GM11168 (cell line): ENCODE measurements around the gene KLHL22.
"Not testable (repeated sequence)": the region's sequence is repeated elsewhere in the genome, so short reads cannot be mapped to it uniquely, and the experiment has no call there.

ENCODE experiments used
- in situ Hi-C: fragments of 300-500 bp; cut with MboI; formaldehyde crosslinking; loops from one replicate; pipeline ENCODE4 v1.12.0; 2022; ENCODE audit warnings: low sequenced_read_pairs; ENCODE audit not compliant: unreplicated experiment

Gene KLHL22, protein sequence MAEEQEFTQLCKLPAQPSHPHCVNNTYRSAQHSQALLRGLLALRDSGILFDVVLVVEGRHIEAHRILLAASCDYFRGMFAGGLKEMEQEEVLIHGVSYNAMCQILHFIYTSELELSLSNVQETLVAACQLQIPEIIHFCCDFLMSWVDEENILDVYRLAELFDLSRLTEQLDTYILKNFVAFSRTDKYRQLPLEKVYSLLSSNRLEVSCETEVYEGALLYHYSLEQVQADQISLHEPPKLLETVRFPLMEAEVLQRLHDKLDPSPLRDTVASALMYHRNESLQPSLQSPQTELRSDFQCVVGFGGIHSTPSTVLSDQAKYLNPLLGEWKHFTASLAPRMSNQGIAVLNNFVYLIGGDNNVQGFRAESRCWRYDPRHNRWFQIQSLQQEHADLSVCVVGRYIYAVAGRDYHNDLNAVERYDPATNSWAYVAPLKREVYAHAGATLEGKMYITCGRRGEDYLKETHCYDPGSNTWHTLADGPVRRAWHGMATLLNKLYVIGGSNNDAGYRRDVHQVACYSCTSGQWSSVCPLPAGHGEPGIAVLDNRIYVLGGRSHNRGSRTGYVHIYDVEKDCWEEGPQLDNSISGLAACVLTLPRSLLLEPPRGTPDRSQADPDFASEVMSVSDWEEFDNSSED

DNA sequence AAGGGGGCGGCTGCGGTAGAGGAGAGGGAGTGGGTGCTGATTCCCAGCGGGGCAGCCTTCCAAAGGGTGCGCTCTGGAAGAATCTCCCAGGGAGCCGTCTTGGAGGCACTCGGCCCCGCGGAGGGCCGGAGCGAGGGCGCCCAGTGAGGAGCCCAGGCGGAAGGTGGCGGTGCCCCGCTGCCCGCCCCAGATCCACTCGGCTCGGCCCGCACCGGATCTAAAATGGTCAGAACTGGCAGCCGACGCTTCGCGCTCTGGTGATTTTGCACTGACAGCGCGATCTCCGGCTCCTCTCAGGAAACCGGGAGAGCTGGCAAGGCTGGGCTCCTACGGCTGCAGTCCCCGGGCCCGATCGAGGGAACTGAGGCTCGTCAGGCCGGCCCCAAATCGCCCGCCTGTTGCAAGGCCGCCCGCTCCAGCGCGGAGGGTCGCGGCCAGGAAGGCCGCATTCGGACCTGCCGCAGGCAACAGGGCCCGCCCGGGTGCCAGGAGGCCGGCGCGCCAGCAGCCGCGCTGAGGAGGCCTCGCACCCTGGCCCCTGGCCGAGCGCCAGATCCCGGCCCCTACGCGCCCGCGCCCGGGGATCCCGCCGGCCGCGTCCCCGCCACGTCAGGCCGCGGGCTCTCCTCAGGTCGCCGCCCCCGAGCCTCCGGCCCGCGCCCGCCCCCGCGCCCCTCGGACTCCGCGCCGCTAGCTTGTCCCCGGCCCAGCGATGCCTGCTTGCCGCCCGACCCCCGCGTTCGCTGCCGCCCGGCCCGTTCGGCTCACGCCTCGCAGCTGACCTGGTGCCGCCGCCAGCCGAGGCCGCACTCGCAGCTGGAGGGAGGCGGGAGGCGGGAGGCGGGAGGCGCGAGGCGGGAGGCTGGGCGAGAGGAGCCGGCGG lies at the start of gene KLHL22:
Gene KLHL22, minus strand, starts transcription at position 818 of the 883 bp plus-strand sequence. CDS start 6,584 bp downstream, outside the sequence.
- in situ Hi-C loops: no loop called here

DNA sequence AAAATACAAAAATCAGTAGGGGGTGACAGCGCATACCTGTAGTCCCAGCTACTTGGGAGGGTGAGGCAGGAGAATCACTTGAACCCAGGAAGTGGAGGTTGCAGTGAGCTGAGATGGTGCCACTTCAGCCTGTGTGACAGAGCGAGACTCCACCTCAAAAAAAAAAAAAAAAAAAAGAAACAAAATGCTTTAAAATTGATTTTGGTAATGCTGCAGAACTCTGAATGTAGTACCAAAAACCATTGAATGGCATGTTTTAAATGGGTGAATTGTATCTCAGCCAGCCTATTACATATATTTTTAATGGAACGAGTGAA lies 49.7 kb upstream of the KLHL22 start:
- in situ Hi-C loops: not testable (repeated sequence)

DNA sequence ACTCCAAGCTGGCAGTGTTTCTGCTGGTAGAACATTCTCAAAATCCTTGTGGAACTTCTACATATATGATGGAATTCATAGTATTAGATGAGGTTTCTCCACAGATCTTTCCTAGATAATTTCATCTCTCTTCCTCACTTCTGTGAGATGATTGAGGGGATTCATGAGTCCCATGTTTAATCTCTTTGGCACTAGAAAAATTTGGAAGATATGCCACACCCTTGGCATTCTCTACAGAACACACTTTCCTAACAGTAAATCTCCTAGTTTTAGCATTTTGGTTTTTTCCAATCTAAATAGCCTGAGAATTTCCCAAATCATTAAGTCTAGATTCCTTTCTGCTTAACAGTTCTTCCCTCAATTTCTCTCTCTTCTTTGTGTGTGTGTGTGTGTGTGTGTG lies 47.1 kb upstream of the KLHL22 start:
- in situ Hi-C loops: no loop called here

DNA sequence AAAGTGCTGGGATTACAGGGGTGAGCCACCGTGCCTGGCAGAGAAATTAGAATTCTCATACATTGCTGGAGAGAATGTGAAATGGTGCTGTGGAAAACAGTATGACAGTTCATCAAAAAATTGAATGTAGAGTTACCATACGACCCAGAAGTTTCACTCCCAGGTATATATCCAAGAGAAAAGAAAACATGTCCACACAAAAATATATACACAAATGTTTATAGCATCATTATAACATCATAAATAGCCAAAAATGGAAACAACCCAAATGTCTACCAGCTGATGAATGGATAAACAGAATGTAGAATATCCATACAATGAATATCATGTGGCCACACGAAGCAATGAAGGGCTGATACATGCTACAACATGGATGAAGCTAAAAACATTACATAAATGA lies 46.5 kb upstream of the KLHL22 start:
- in situ Hi-C loops: no loop called here

GRCh38 chr22:20538875-20539274 lies 43.3 kb upstream of the KLHL22 start:
- in situ Hi-C loops: not testable (repeated sequence)

- in situ Hi-C loops: no loop called here
These were observed 42.4 kb upstream of the KLHL22 start for GRCh38 chr22:20537983-20538382.

GRCh38 chr22:20537325-20537756 lies 41.7 kb upstream of the KLHL22 start:
- in situ Hi-C loops: no loop called here

- in situ Hi-C loops: no loop called here
These were observed 41.2 kb upstream of the KLHL22 start for GRCh38 chr22:20536590-20537324.

GRCh38 chr22:20533879-20534265 lies 38.3 kb upstream of the KLHL22 start:
- in situ Hi-C loops: no loop called here

- in situ Hi-C loops: no loop called here
These were observed 37.7 kb upstream of the KLHL22 start for GRCh38 chr22:20533095-20533878.

- in situ Hi-C loops: no loop called here
These were observed 36.8 kb upstream of the KLHL22 start for GRCh38 chr22:20532256-20532993.

DNA sequence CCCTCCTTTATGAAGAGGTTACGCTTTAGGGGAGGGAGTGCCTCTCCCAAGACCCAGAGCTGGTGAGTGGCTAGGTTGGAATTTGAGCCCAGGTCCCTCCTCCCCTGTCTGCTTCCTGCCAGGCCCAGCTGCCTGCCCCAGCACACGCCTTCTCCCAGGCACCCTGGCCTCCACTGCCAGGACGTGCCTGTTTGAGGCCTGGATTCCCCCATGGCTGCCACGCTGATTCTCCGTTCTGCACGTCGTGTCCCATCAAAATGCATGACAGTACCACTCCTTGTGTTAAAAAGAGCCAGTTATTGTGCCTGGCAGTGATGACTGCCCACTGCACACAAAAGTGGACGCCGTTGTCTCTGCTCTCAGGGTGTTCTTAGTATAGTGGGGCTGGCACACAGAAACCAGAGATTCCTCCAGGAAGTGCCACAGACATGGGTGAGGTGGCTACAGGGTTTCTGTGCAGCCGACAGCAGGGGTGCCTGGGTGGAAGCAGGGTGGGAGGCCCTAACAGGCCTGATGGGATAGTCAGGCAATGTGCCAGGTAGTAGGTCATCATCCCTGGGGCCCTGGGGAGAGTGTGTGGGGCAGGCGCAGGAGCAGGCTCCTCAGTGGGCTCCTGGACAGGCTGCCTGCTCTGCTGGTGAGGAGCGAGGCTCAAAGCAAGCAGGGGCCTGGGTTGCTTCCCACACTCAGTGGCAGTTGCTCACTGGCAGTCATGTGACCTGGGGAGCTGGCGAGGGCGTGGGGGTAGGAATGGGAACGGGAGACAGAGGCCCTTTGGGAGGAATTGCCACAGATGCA lies 36.0 kb upstream of the KLHL22 start:
- in situ Hi-C loops: no loop called here

GRCh38 chr22:20531154-20531403 lies 35.5 kb upstream of the KLHL22 start:
- in situ Hi-C loops: no loop called here

- in situ Hi-C loops: no loop called here
These were observed 35.0 kb upstream of the KLHL22 start for GRCh38 chr22:20530368-20531153.

GRCh38 chr22:20528405-20528978 lies 32.9 kb upstream of the KLHL22 start:
- in situ Hi-C loops: no loop called here

DNA sequence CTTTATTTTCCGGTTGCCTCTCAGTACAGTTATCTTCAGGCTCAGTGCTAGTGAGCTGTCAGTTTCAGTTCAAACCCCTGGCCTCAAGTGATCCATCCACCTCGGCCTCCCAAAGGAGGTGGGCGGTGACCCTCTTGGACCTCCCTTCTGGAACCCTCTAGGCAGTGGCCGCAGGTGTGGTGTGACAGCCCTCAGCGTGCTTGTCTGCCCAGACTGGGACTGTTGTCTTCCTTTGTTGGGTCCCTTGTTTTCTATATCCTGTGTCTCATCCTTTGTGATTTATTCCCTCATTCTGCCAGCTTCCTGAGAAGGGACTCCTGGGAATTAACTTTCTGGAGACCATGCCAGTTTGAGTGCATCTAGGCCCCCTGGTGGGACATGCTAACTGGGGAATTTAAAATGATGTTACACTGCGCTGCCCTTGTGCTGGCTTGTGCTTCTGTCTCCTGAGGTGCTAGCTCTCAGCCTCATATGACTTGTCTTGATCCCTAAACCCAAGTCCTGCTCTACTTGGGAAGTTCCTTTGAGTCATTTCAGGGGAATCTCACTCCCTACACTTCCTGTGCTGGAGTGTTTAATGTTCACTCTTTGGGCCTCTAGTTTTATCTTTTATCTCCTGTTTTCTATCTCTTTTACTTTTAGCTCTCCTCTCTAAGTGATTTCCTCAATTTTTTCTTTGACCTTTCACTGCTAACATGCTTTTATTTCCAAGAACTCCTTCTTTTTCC lies 31.2 kb upstream of the KLHL22 start:
- in situ Hi-C loops: no loop called here

- in situ Hi-C loops: no loop called here
These were observed 30.7 kb upstream of the KLHL22 start for GRCh38 chr22:20526305-20526627.
